ENCODE data around the gene HMGB2. TPM values are rescaled to one million over a fixed set of nuclear protein-coding genes. Genes with fewer than 3 reads are reported as not detected.

Gene HMGB2
- total RNA-seq, 1 donor from 2014 or later = 43.4 TPM

GRCh38 chr4:173288698-173289352 lies 45.3 kb downstream of the HMGB2 start:
- DNase-seq = no peak
- no peaks in the 10 kb centered on the region for H3K4me1 ChIP-seq
- peak overlapping the region; percentile 37 for H3K4me3 ChIP-seq
- intact Hi-C loops (cut with DNase I) = no loop called here
- no peak for ATAC-seq
- H3K27ac ChIP-seq = no peak overlapping the region
- TF ChIP-seq CTCF (IDR thresholded peaks at IDR 0.05) = no peak
- H3K36me3 ChIP-seq = no peaks in the 10 kb centered on the region
- H3K27me3 ChIP-seq = no peaks in the 10 kb centered on the region
- no peaks in the 10 kb centered on the region for H3K9me3 ChIP-seq

DNA sequence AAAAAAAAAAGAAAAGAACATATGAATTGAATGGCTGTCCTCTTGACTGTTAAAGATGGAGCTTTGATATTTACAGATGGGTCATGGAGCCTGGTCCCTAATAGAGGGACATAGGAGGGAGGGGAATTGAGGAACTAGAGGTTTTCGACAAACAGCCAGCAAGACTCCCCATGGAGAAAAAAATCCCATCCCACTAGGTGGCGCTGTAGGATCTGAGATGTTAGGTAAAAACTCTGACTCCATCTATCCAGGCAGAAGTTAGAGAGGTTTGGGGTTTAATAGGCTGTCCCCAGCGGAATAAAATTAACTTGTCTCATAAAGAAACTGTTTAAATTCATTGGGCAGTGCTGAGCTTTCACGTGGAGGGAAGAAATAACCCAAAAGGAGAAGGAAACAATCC lies 45.9 kb downstream of the HMGB2 start:
- Histone ChIP-seq H3K36me3 (no peaks in the 10 kb centered on the region), H3K4me3 (no peak overlapping the region), H3K27ac (no peak overlapping the region), H3K9me3 (no peaks in the 10 kb centered on the region), H3K27me3 (no peaks in the 10 kb centered on the region), H3K4me1 (no peaks in the 10 kb centered on the region)
- DNase-seq (no peak), ATAC-seq (peak; percentile 79)
- TF ChIP-seq CTCF (IDR thresholded peaks at IDR 0.05) = peak; percentile 60
- intact Hi-C loops (cut with DNase I) = no loop called here

GRCh38 chr4:173287486-173287885 lies 46.7 kb downstream of the HMGB2 start:
- TF ChIP-seq CTCF (IDR thresholded peaks at IDR 0.05) = no peak
- H3K4me1 ChIP-seq = no peaks in the 10 kb centered on the region

DNA sequence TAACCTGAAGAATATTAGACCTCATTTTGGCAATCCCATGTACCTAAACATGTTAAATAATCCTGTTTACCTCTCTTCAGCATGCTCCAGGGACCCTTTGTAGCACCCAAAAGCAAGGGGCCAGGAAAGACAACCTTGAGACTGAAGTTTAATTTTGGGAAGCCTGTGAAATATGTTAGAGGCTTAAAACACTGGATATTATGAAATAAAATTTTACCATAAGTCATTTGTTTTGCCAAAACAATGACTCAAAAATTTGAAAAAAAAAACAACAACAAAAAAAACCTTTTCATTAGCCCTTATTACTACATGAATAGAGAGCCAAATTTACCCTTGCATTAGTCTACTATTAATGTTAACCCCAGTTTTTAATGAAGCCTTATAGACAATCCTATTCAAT lies 49.7 kb downstream of the HMGB2 start:
- no peaks in the 10 kb centered on the region for H3K9me3 ChIP-seq
- no peaks in the 10 kb centered on the region for H3K27me3 ChIP-seq
- intact Hi-C loops (cut with DNase I) = no loop called here
- no peaks in the 10 kb centered on the region for H3K36me3 ChIP-seq
- no peak overlapping the region for H3K4me3 ChIP-seq
- no peak for DNase-seq
- no peaks in the 10 kb centered on the region for H3K4me1 ChIP-seq
- no peak for TF ChIP-seq CTCF (IDR thresholded peaks at IDR 0.05)
- no peak for ATAC-seq
- no peak overlapping the region for H3K27ac ChIP-seq

More at GRCh38 chr4:173287486-173287885, 46.7 kb downstream of the HMGB2 start:
- ATAC-seq (no peak), DNase-seq (no peak)
- intact Hi-C loops (cut with DNase I) = no loop called here
- Histone ChIP-seq H3K9me3 (no peaks in the 10 kb centered on the region), H3K27ac (no peak overlapping the region), H3K27me3 (no peaks in the 10 kb centered on the region), H3K4me3 (no peak overlapping the region), H3K36me3 (no peaks in the 10 kb centered on the region)

GRCh38 chr4:173282626-173283025 lies 51.5 kb downstream of the HMGB2 start:
- H3K27me3 ChIP-seq = no peaks in the 10 kb centered on the region
- no peak for TF ChIP-seq CTCF (IDR thresholded peaks at IDR 0.05)
- intact Hi-C loops (cut with DNase I) = no loop called here
- no peaks in the 10 kb centered on the region for H3K9me3 ChIP-seq
- DNase-seq = no peak
- no peak overlapping the region for H3K4me3 ChIP-seq
- no peaks in the 10 kb centered on the region for H3K36me3 ChIP-seq
- H3K4me1 ChIP-seq = no peaks in the 10 kb centered on the region
- no peak for ATAC-seq
- H3K27ac ChIP-seq = no peak overlapping the region

DNA sequence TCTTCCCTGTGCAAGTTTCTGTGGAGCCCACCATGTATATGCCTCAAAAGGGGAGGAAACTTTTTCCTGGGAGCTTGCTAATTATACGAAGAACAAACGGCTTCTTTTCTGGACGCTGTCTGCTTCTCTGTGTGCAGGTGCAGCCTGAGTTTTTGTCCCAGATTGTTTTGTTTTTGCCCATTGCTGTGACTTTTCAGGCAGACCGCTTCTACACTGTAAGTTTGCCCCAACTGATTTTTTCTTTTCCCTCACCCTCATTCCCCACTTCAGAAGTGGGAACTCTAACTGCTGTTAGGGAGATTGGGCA lies 51.9 kb downstream of the HMGB2 start:
- H3K9me3 ChIP-seq = no peaks in the 10 kb centered on the region
- intact Hi-C loops (cut with DNase I) = no loop called here
- ATAC-seq = no peak

More for the DNA sequence above, 51.9 kb downstream of the HMGB2 start:
- no peak for DNase-seq
- Histone ChIP-seq H3K27me3 (no peaks in the 10 kb centered on the region), H3K4me1 (no peaks in the 10 kb centered on the region), H3K36me3 (no peaks in the 10 kb centered on the region), H3K4me3 (no peak overlapping the region), H3K27ac (no peak overlapping the region)
- TF ChIP-seq CTCF (IDR thresholded peaks at IDR 0.05) = no peak
